HEK293 (cell line): ENCODE measurements around the gene ZNF865.

ENCODE experiments used
- CTCF ChIA-PET: fragments of 350-600 bp; formaldehyde crosslinking; extraction: SDS; loops from one replicate; lab custom pipeline; 2021; ENCODE audit warnings: antibody characterized with exemption; lab: Yijun Ruan, JAX
- POLR2A ChIA-PET: fragments of 300-600 bp; formaldehyde crosslinking; extraction: SDS; loops from one replicate; lab custom pipeline; 2020; ENCODE audit warnings: antibody characterized with exemption, inconsistent platforms; lab: Yijun Ruan, JAX
- H3K27ac ChIP-seq: fragments of 200-500 bp; sonication (Bioruptor generic); 2 replicates; pipeline ENCODE4 v1.5.1; 2014; ENCODE audit warnings: low read depth, low read length, control low read depth, inconsistent platforms; ENCODE audit errors: extremely low read depth
- H3K36me3 ChIP-seq, 2 experiments: fragments of 200-500 bp in 1 of 2; sonication (Bioruptor generic) in 1 of 2; 1 replicate in 1 of 2; 2 replicates in 1 of 2; pipeline ENCODE4 v1.5.1; 2014 to 2017; ENCODE audit warnings: inconsistent platforms in 2 of 2, low read length in 2 of 2; ENCODE audit not compliant: control insufficient read depth in 2 of 2, insufficient read depth in 1 of 2
- H3K4me1 ChIP-seq: fragments of 200-500 bp; sonication (Bioruptor generic); 2 replicates; pipeline ENCODE4 v1.5.1; 2014; ENCODE audit warnings: mild to moderate bottlenecking, low read length, inconsistent platforms; ENCODE audit not compliant: control insufficient read depth, insufficient read depth
- H3K4me3 ChIP-seq: 2 replicates; pipeline ENCODE4 v1.5.1; 2011; ENCODE audit warnings: low read depth, mild to moderate bottlenecking, control low read depth, low read length, moderate library complexity
- H3K9me3 ChIP-seq: fragments of 200-500 bp; sonication (Bioruptor generic); 2 replicates; pipeline ENCODE4 v1.5.1; 2014; ENCODE audit warnings: low read depth, low read length, inconsistent platforms; ENCODE audit not compliant: control insufficient read depth, insufficient read depth
- AEBP2 ChIP-seq: fragments of 450-650 bp; formaldehyde crosslinking; IDR thresholded peaks from 2 replicates; pipeline ENCODE4 v1.5.1; 2016; ENCODE audit warnings: missing biosample characterization, missing genetic modification characterization, borderline replicate concordance
- EGR2 ChIP-seq: fragments of 450-650 bp; formaldehyde crosslinking; IDR thresholded peaks from 2 replicates; pipeline ENCODE4 v1.5.1; 2016; ENCODE audit warnings: low read depth, missing biosample characterization, missing genetic modification characterization
- KLF8 ChIP-seq: fragments of 450-650 bp; formaldehyde crosslinking; IDR thresholded peaks from 2 replicates; pipeline ENCODE4 v1.5.1; 2016; ENCODE audit warnings: missing biosample characterization, missing genetic modification characterization
- OSR2 ChIP-seq: fragments of 450-650 bp; formaldehyde crosslinking; IDR thresholded peaks from 2 replicates; pipeline ENCODE4 v1.5.1; 2016; ENCODE audit warnings: missing biosample characterization, missing genetic modification characterization
- PRDM10 ChIP-seq: fragments of 450-650 bp; formaldehyde crosslinking; IDR thresholded peaks from 2 replicates; pipeline ENCODE4 v1.5.1; 2016; ENCODE audit warnings: missing biosample characterization, missing genetic modification characterization
- ZEB2 ChIP-seq: fragments of 450-650 bp; formaldehyde crosslinking; IDR thresholded peaks from 2 replicates; pipeline ENCODE4 v1.5.1; 2016; ENCODE audit warnings: missing biosample characterization, missing genetic modification characterization
- ZNF138 ChIP-seq: fragments of 450-650 bp; formaldehyde crosslinking; IDR thresholded peaks from 2 replicates; pipeline ENCODE4 v1.5.1; 2016; ENCODE audit warnings: missing biosample characterization, missing genetic modification characterization, borderline replicate concordance
- ZNF184 ChIP-seq: fragments of 450-650 bp; IDR thresholded peaks from 2 replicates; pipeline ENCODE4 v1.5.1; 2018; ENCODE audit warnings: missing biosample characterization, mild to moderate bottlenecking, missing genetic modification characterization
- ZNF214 ChIP-seq: fragments of 450-650 bp; formaldehyde crosslinking; IDR thresholded peaks from 2 replicates; pipeline ENCODE4 v1.5.1; 2017; ENCODE audit warnings: missing biosample characterization, mild to moderate bottlenecking, missing genetic modification characterization, borderline replicate concordance
- ZNF223 ChIP-seq: fragments of 450-650 bp; formaldehyde crosslinking; IDR thresholded peaks from 2 replicates; pipeline ENCODE4 v1.5.1; 2016; ENCODE audit warnings: missing biosample characterization, missing genetic modification characterization
- ZNF280C ChIP-seq: fragments of 450-650 bp; formaldehyde crosslinking; IDR thresholded peaks from 2 replicates; pipeline ENCODE4 v1.5.1; 2016; ENCODE audit warnings: missing biosample characterization, missing genetic modification characterization
- ZNF521 ChIP-seq: fragments of 450-650 bp; formaldehyde crosslinking; IDR thresholded peaks from 2 replicates; pipeline ENCODE4 v1.5.1; 2017; ENCODE audit warnings: missing biosample characterization, mild to moderate bottlenecking, missing genetic modification characterization
- ZNF621 ChIP-seq: fragments of 450-650 bp; formaldehyde crosslinking; IDR thresholded peaks from 2 replicates; pipeline ENCODE4 v1.5.1; 2017; ENCODE audit warnings: missing biosample characterization, missing genetic modification characterization
- ZNF692 ChIP-seq: fragments of 450-650 bp; formaldehyde crosslinking; IDR thresholded peaks from 2 replicates; pipeline ENCODE4 v1.5.1; 2016; ENCODE audit warnings: missing biosample characterization, missing genetic modification characterization
- ZSCAN30 ChIP-seq: fragments of 450-650 bp; IDR thresholded peaks from 2 replicates; pipeline ENCODE4 v1.5.1; 2018; ENCODE audit warnings: missing biosample characterization, mild to moderate bottlenecking, missing genetic modification characterization, moderate library complexity
- ZXDB ChIP-seq: fragments of 450-650 bp; formaldehyde crosslinking; IDR thresholded peaks from 2 replicates; pipeline ENCODE4 v1.5.1; 2016; ENCODE audit warnings: missing biosample characterization, missing genetic modification characterization

The ZNF865 gene

GRCh38 chr19:55605637-55606470 lies at the start of gene ZNF865 (continued):
- TF ChIP-seq ZNF280C (tag by site-specific recombination), result no peak
- peak; percentile 57; the same call in 1 of the 2 replicates for TF ChIP-seq PRDM10 (tag by site-specific recombination)

GRCh38 chr19:55559684-55560083 lies 45.8 kb upstream of the ZNF865 start:
- Histone ChIP-seq H3K27ac (no peak overlapping the region), H3K36me3 (no peaks in the 10 kb centered on the region), H3K4me3 (no peak overlapping the region), H3K4me1 (no peaks in the 10 kb centered on the region), H3K9me3 (no peaks in the 10 kb centered on the region)
- no peak for TF ChIP-seq EGR2 (tag by site-specific recombination)
- TF ChIP-seq ZNF621, result no peak
- no peak for TF ChIP-seq ZEB2
- TF ChIP-seq ZNF521 (tag by site-specific recombination), result no peak
- no peak for TF ChIP-seq ZNF223 (tag by site-specific recombination)
- no peak for TF ChIP-seq AEBP2 (tag by site-specific recombination)
- TF ChIP-seq ZNF280C (tag by site-specific recombination), result no peak
- TF ChIP-seq KLF8 (tag by site-specific recombination), result no peak
- no peak for TF ChIP-seq ZNF184 (tag by site-specific recombination)
- no peak for TF ChIP-seq OSR2 (tag by site-specific recombination)
- TF ChIP-seq ZXDB (tag by site-specific recombination), result no peak
- TF ChIP-seq ZNF214 (tag by site-specific recombination), result no peak
- no peak for TF ChIP-seq ZNF692 (tag by site-specific recombination)
- no peak for TF ChIP-seq ZSCAN30 (tag by site-specific recombination)
- no peak for TF ChIP-seq ZNF138 (tag by site-specific recombination)
- ChIA-PET POLR2A (no interaction called here), CTCF (interaction anchor here (0.6 to 1.4 kb wide), 5 partner anchors 10 to 92 kb away, joined by 3 to 5 read pairs (median 4); no protein-coding TSS in a partner anchor)
